NCI-H345 treated with DMSO at 0.1 percent for 48 hours (cell line): ENCODE data around the gene TET2.

ENCODE experiments used
- DNase-seq: peaks from one replicate; lab custom pipeline; 2025; ENCODE audit not compliant: unreplicated experiment; lab: John Stamatoyannopoulos, UW

TET2 gene

DNA sequence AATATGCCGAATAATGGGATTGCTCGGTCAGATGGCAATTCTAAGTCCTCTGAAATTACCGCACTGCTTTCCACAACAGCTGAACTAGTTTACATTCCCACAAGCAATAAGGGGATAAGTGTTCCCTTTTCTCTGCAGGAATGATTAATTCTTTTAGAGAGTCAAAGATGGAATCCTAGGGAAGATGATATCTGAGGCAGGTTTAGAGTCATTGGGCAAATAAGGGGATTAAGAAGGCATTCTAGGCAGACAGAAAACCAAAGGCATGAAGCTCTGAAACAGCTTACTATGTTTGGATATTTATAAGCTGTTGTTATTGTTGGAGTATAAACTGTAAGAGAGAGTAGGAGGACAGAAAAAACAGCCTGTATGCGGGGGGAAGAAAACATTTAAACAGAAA, 85.7 kb downstream of the TET2 start:
- no peak for DNase-seq

- DNase-seq = no peak
Measured at GRCh38 chr4:105234582-105234981, 87.9 kb downstream of the TET2 start.

GRCh38 chr4:105236202-105236915, 89.7 kb downstream of the TET2 start:
- DNase-seq = no peak

DNA sequence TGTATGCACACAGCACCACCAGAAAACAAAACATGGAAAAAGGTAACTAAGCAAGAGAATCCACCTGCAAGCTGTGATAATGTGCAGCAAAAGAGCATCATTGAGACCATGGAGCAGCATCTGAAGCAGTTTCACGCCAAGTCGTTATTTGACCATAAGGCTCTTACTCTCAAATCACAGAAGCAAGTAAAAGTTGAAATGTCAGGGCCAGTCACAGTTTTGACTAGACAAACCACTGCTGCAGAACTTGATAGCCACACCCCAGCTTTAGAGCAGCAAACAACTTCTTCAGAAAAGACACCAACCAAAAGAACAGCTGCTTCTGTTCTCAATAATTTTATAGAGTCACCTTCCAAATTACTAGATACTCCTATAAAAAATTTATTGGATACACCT, 90.2 kb downstream of the TET2 start:
- DNase-seq = no peak

- DNase-seq = no peak
Measured at GRCh38 chr4:105240037-105240436, 93.4 kb downstream of the TET2 start.

DNA sequence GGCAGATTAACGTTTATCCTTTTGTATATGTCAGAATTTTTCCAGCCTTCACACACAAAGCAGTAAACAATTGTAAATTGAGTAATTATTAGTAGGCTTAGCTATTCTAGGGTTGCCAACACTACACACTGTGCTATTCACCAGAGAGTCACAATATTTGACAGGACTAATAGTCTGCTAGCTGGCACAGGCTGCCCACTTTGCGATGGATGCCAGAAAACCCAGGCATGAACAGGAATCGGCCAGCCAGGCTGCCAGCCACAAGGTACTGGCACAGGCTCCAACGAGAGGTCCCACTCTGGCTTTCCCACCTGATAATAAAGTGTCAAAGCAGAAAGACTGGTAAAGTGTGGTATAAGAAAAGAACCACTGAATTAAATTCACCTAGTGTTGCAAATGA, 94.8 kb downstream of the TET2 start:
- no peak for DNase-seq

DNA sequence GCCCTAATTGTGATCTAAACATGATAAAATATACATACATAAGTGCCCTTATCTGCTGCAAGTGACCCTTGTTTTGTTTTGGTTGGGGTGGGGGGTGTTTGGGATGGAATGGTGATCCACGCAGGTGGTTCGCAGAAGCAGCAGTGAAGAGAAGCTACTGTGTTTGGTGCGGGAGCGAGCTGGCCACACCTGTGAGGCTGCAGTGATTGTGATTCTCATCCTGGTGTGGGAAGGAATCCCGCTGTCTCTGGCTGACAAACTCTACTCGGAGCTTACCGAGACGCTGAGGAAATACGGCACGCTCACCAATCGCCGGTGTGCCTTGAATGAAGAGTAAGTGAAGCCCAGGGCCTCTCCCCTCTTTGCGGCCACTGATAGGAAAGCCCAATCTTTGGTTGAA, 96.8 kb downstream of the TET2 start:
- DNase-seq = no peak

- no peak for DNase-seq
Measured at GRCh38 chr4:105246712-105247111, 100.0 kb downstream of the TET2 start.

DNA sequence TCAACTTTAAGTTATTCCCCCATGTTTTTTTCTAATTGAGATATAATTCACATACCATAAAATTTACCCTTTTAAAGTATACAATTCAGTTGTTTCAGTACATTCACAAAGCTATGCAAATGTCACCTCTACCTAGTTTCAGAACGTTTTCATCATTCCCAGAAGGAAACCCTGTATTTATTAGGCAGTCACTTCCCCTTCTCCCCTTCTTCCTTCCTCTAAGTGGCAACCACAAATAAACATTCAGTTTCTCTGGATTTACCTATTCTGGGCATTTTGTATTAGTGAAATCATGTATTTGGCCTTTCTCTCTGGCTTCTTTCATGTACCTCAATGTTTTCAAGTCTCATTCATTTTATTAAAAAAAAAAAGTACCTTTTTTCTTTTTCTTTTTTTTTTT, 101.9 kb downstream of the TET2 start:
- no peak for DNase-seq

DNA sequence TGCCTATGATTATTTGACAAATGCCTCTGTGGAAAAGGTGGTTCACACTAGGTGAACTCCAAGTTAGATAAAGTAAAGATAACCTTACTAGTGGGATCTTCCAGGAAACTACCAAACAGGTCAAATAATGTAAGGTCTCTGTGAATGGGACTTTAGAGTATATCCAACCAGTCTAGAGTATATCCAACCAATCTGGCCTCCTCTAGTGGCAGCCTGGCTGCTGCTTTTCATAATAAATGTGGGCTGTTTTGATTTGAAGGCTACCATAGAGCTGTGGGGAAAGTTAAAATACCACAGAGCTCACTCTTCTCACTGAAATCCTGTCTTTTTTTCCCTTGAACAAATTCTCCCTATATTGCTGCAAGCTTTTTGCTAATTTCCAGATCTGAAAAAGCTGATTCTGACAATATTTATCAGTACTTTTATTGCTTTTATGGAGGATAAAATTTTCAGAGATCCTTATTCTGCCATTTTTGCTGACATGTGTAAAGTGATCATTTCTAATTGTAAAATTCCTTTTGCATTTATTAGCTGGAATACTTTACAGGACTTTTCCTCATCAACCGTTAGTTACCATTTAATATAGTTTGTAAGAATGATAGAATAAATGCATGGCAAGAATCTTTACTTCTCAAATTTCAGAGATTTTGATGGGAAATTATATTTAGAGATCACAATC, 111.3 kb downstream of the TET2 start:
- DNase-seq = no peak

- no peak for DNase-seq
Measured at GRCh38 chr4:105265689-105266088, 119.0 kb downstream of the TET2 start.

- no peak for DNase-seq
Measured at GRCh38 chr4:105267280-105267679, 120.6 kb downstream of the TET2 start.

DNA sequence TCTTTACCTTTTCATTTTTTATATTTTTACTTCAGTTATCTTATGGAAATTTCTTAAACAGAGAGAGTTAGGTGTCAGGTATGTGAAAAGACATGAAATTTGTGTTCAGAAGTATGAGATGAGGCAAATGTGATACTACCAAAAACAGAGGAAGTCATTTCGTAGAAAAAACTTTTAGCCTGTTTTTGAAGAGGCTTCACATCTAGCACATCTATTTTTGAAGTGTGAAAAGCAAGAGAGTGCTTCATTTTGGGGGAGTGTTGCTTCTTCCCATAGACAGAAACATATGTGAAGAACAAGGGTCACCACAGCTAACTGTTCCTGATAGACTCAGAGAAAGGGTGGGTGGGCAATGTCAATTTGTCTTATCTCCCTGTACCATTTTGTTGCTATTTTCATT, 125.3 kb downstream of the TET2 start:
- DNase-seq = no peak

GRCh38 chr4:105273230-105273629, 126.6 kb downstream of the TET2 start:
- no peak for DNase-seq

GRCh38 chr4:105274090-105274489, 127.4 kb downstream of the TET2 start:
- no peak for DNase-seq

GRCh38 chr4:105274504-105274903, 127.8 kb downstream of the TET2 start:
- no peak for DNase-seq

- no peak for DNase-seq
Measured at GRCh38 chr4:105276361-105277104, 129.9 kb downstream of the TET2 start.

GRCh38 chr4:105277702-105278101, 131.0 kb downstream of the TET2 start:
- DNase-seq = peak; percentile 67

DNA sequence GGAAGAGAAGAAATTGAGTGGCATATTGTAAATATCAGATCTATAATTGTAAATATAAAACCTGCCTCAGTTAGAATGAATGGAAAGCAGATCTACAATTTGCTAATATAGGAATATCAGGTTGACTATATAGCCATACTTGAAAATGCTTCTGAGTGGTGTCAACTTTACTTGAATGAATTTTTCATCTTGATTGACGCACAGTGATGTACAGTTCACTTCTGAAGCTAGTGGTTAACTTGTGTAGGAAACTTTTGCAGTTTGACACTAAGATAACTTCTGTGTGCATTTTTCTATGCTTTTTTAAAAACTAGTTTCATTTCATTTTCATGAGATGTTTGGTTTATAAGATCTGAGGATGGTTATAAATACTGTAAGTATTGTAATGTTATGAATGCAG, 132.6 kb downstream of the TET2 start:
- DNase-seq = no peak

DNA sequence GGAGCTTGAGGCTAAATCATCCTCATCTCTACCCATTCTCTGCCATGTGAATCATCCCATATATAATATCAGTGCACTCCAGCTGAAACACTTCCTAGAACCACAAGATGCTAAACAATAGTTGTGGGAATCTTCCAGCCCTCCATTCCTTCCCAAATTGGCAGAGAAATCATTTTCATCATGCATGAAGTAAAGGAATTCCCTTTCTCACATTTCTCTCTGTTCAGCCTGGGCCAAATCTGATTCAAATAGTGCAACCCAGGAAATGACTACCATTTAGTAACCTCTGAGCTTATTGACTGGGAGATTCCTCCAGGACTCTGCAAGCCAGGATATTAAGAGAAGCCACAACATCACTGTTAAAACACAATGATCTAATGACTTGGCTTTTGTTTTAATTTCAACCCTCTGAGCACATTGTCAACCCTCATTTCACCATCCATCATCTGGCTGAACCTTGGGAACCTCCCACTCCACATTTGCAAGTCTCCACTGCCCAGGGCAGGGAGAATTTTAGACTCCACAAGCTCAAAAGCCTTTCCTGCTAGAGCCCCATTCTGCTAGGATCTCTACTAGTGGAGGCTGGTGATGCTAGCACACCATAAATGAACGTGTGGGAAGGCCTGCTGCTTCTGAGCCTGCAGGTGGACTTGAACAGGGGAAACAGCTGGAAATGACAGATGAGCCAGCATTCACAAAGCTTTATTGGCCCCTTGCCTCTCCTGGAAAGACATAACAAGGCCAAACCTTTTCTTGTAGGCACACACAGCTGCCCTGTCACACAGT, 133.9 kb downstream of the TET2 start:
- DNase-seq = no peak

- DNase-seq = no peak
Measured at GRCh38 chr4:105281124-105281415, 134.4 kb downstream of the TET2 start.

GRCh38 chr4:105282489-105282888, 135.8 kb downstream of the TET2 start:
- DNase-seq = no peak
